NB4 (cell line): ENCODE results near the gene TOMM5.

Experiments used
- CTCF ChIP-seq: IDR thresholded peaks from one replicate; pipeline ENCODE4 v1.5.1; 2012; ENCODE audit warnings: low read depth, low read length
- POLR2A ChIP-seq: IDR thresholded peaks from 2 replicates; pipeline ENCODE4 v1.6.1; 2011; ENCODE audit warnings: mild to moderate bottlenecking; ENCODE audit not compliant: insufficient read length; ENCODE audit errors: extremely low read depth

GRCh38 chr9:37623267-37623666, 30.9 kb upstream of the TOMM5 start:
- TF ChIP-seq CTCF (no peak), POLR2A (no peak)
